Kidney epithelial cell (primary cell): Measurements from ENCODE around the gene RNF208. TPM values are rescaled to one million over a fixed set of nuclear protein-coding genes. Genes with fewer than 3 reads are reported as not detected.

ENCODE experiments used
- DNase-seq: peaks from one replicate; pipeline ENCODE4 v3.0.0-alpha.2; 2010; ENCODE audit warnings: low read depth
- H3K27me3 ChIP-seq: 2 replicates; pipeline ENCODE4 v1.6.0; 2011; ENCODE audit warnings: low read length; ENCODE audit not compliant: control insufficient read depth, insufficient read depth
- H3K36me3 ChIP-seq: 2 replicates; pipeline ENCODE4 v1.5.1; 2011; ENCODE audit warnings: low read length; ENCODE audit not compliant: control insufficient read depth, insufficient read depth
- H3K4me3 ChIP-seq: 2 replicates; pipeline ENCODE4 v1.5.1; 2011; ENCODE audit warnings: low read depth, mild to moderate bottlenecking, control low read depth, low read length
- total RNA-seq: library from RNA; depleted of rRNA; stranded (reverse); fragments of >200 nt; gene quantifications from 2 replicates; pipeline ENCODE4 v1.2.3, GENCODE V29; 2015
- TF ChIP-seq, protein P1 (sequence below): IDR thresholded peaks from 2 replicates; pipeline ENCODE4 v1.5.1; 2011; ENCODE audit warnings: mild to moderate bottlenecking, moderate library complexity, low read length, control low read depth, inconsistent platforms; ENCODE audit not compliant: insufficient read depth, poor library complexity, severe bottlenecking

The RNF208 gene
- total RNA-seq, 1 donor from 2014 or later, result 4.2 TPM

DNA sequence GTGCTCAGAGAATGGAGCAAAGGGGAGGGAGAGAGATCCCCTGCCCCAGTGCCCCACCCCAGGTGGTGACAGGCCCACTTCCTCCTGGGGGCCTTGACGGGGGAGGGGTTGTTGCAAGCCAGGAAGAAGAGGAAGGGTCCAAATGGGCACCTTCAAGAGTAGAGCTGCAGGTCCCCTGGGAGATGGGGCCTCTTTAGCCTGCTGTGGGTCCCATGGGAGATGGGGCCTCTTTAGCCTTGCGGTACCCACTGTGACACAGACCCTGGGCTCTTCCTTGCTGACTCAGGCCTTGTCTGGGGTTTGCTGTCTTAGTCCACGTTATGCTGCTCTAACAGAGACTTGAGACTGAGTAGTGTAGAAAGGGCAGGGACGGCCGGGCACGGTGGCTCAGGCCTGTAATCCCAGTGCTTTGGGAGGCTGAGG is 45.9 kb upstream of the RNF208 start:
- no peak for DNase-seq
- Histone ChIP-seq H3K4me3 (no peak overlapping the region), H3K27me3 (no peaks in the 10 kb centered on the region), H3K36me3 (peaks cover 2% of the 10 kb centered on the region)
- TF ChIP-seq, protein P1, sequence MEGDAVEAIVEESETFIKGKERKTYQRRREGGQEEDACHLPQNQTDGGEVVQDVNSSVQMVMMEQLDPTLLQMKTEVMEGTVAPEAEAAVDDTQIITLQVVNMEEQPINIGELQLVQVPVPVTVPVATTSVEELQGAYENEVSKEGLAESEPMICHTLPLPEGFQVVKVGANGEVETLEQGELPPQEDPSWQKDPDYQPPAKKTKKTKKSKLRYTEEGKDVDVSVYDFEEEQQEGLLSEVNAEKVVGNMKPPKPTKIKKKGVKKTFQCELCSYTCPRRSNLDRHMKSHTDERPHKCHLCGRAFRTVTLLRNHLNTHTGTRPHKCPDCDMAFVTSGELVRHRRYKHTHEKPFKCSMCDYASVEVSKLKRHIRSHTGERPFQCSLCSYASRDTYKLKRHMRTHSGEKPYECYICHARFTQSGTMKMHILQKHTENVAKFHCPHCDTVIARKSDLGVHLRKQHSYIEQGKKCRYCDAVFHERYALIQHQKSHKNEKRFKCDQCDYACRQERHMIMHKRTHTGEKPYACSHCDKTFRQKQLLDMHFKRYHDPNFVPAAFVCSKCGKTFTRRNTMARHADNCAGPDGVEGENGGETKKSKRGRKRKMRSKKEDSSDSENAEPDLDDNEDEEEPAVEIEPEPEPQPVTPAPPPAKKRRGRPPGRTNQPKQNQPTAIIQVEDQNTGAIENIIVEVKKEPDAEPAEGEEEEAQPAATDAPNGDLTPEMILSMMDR, result no peak

DNA sequence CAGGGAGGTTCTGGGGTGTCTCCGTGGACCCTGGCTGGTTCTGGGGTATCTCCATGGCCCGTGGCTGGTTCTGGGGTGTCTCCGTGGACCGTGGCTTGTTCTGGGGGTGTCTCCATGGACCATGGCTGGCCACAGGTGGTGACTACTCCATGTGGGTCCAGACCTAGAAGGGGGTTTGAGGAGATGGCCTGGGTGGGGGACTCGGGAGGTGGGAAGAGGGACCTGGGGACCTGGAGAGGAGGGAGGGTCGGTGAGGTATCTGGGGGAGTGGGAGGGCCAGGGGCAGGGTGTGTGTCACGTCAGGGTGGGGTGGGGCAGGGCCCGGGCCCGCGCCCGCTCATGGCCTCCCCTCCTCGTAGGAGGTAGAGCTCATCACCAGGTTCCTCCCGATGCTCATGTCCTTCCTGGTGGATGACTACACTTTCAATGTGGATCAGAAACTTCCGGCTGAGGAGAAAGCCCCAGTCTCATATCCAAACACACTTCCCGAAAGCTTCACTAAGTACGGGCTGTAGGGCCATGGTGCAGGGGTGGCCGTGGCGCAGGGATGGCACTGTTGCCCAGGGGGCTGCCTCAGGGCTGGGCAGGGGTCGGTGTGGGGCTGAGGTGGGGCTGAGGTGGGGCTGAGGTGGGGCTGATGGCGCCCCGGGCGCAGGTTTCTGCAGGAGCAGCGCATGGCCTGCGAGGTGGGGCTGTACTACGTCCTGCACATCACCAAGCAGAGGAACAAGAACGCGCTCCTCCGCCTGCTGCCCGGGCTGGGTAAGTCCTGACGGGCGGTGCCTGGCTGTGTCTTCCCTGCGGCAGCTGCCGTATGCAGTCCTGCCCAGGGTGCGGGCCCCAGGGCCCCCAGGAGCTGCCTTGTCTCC is 44.8 kb upstream of the RNF208 start:
- peaks cover 3% of the 10 kb centered on the region for H3K36me3 ChIP-seq
- TF ChIP-seq, protein P1, result no peak
- no peaks in the 10 kb centered on the region for H3K27me3 ChIP-seq
- no peak for DNase-seq
- no peak overlapping the region for H3K4me3 ChIP-seq

DNA sequence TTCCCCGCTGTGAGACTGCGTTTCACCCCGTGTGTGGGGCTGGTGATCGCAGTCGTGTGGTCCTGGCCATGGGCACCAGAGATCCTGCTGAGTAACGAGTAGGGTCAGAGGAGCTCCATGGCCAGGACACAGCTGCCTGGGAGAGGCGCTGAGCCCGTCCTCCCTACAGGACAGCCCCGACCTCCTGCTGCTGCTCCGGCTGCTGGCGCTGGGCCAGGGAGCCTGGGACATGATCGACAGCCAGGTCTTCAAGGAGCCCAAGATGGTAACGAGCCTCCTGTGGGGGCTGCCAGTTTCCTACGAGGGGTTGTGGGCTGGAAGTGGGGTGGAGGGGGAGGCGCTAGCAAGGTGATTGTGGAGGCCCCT is 44.1 kb upstream of the RNF208 start:
- no peak overlapping the region for H3K4me3 ChIP-seq

DNA sequence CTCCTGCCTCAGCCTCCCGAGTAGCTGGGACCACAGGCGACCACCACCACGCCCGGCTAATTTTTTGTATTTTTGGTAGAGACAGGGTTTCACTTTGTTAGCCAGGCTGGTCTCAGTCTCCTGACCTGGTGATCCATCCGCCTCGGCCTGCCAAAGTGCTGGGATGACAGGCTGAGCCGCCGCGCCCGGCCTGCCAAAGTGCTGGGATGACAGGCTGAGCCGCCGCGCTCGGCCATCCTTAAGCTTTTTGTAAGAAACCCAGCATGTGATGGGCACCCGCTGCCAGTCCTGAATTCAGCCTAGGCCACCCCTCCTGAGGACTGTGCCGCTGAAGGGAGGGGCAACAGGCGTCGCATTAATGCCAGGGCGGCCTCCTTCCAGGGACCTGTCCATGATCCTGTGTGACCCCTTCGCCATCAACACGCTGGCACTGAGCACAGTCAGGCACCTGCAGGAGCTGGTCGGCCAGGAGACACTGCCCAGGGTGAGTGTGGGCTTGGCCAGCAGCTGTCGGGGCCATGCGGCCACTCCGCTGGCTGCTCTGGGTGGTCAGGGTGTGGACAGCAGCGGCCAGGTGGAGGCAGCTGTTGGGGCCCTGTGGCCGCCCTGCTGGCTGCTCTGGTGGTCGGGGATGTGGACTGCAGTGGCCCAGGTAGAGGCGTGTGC is 43.6 kb upstream of the RNF208 start:
- H3K27me3 ChIP-seq, result no peaks in the 10 kb centered on the region
- TF ChIP-seq, protein P1, result no peak
- no peak overlapping the region for H3K4me3 ChIP-seq
- H3K36me3 ChIP-seq, result peaks cover 3% of the 10 kb centered on the region
- no peak for DNase-seq

More for the DNA sequence above, 44.1 kb upstream of the RNF208 start:
- DNase-seq, result no peak
- TF ChIP-seq, protein P1, result no peak
- Histone ChIP-seq H3K36me3 (peaks cover 3% of the 10 kb centered on the region), H3K27me3 (no peaks in the 10 kb centered on the region)

DNA sequence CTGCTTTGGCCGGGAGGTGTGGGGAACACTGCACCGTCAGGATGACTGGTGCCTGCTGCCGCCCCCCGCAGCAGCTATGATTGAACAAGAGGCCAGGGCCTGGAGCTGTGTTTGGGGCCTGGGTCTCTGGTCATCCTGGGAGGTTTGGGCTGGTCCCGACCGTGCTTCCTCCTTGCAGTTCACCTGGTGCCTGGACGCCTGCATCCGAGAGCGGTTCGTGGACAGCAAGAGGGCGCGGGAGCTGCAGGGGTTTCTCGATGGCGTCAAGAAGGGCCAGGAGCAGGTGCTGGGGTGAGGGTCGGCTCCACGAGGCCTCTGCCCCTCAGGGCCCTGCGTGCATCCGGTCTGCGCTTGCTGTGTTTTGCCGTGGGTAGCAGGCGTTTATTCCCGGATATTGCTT is 42.0 kb upstream of the RNF208 start:
- Histone ChIP-seq H3K36me3 (peaks cover 3% of the 10 kb centered on the region), H3K4me3 (no peak overlapping the region), H3K27me3 (no peaks in the 10 kb centered on the region)
- TF ChIP-seq, protein P1, result no peak
- DNase-seq, result no peak

DNA sequence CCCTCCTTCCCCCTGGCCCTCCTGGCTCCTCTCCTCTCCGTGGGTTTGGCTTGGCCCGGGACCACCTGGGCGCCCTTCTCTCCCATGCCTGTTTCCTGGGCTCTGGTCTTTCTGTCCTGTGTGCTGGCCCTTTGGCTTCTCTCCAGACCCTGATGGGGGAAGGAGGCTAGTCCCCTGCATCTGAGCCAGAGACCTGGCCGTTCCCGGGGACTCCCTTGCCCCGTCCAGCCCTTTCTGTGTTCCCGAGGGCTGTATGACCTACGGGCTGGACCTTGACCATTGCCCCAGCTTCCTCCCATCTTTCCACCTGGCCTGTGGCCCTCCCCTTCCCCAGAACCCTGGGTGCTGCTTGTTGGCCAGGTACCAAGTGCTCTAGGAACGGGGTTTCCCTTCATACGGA is 41.5 kb upstream of the RNF208 start:
- H3K36me3 ChIP-seq, result peaks cover 3% of the 10 kb centered on the region

More for the DNA sequence above, 41.5 kb upstream of the RNF208 start:
- Histone ChIP-seq H3K4me3 (no peak overlapping the region), H3K27me3 (no peaks in the 10 kb centered on the region)
- TF ChIP-seq, protein P1, result no peak
- DNase-seq, result no peak
